GM23338 (cell line): ENCODE results near the gene CNOT10. TPM values are rescaled to one million over a fixed set of nuclear protein-coding genes. Genes with fewer than 3 reads are reported as not detected.
"Not testable (repeated sequence)": the region's sequence is repeated elsewhere in the genome, so short reads cannot be mapped to it uniquely, and the experiment has no call there.

Source experiments
- ATAC-seq: fragments of 200-7000 bp; cut with Tn5 transposase; 3 replicates; pipeline ENCODE4 v1.9.1; 2020
- DNase-seq: peaks from one replicate; pipeline ENCODE4 v3.0.0-alpha.2; 2015; ENCODE audit warnings: low spot score
- H2AFZ ChIP-seq: fragments of 200-600 bp; sonication (generic); 2 replicates; pipeline ENCODE4 v1.8.0; 2016; ENCODE audit warnings: antibody characterized with exemption, mild to moderate bottlenecking, moderate library complexity
- H3F3A ChIP-seq: fragments of 200-600 bp; sonication (generic); replicated peaks from 2 replicates; pipeline ENCODE4 v1.8.0; 2017; ENCODE audit warnings: antibody characterized with exemption, mixed run types, low read depth
- H3K27ac ChIP-seq: fragments of 200-600 bp; sonication (generic); 2 replicates; pipeline ENCODE4 v1.6.1; 2016; ENCODE audit warnings: low read depth
- H3K27me3 ChIP-seq: fragments of 200-600 bp; sonication (generic); 2 replicates; pipeline ENCODE4 v1.8.0; 2016; ENCODE audit warnings: mild to moderate bottlenecking, mixed run types, moderate library complexity; ENCODE audit not compliant: insufficient read depth
- H3K36me3 ChIP-seq: fragments of 200-600 bp; sonication (generic); 2 replicates; pipeline ENCODE4 v1.8.0; 2016; ENCODE audit warnings: mild to moderate bottlenecking; ENCODE audit not compliant: insufficient read depth
- H3K4me1 ChIP-seq: fragments of 200-600 bp; sonication (generic); 2 replicates; pipeline ENCODE4 v1.8.0; 2016; ENCODE audit warnings: mild to moderate bottlenecking, moderate library complexity; ENCODE audit not compliant: insufficient read depth
- H3K4me2 ChIP-seq: fragments of 200-600 bp; sonication (generic); 2 replicates; pipeline ENCODE4 v1.7.1; 2017; ENCODE audit warnings: mixed run types
- H3K4me3 ChIP-seq: fragments of 200-600 bp; sonication (generic); 2 replicates; pipeline ENCODE4 v1.6.1; 2016; ENCODE audit warnings: mixed run types
- H3K79me2 ChIP-seq: fragments of 200-600 bp; sonication (generic); replicated peaks from 2 replicates; pipeline ENCODE4 v1.8.0; 2017; ENCODE audit warnings: mild to moderate bottlenecking; ENCODE audit not compliant: insufficient read depth
- H3K9me2 ChIP-seq: fragments of 200-600 bp; sonication (generic); 2 replicates; pipeline ENCODE4 v1.8.0; 2017; ENCODE audit not compliant: insufficient read depth
- H4K20me1 ChIP-seq: fragments of 200-600 bp; sonication (generic); replicated peaks from 2 replicates; pipeline ENCODE4 v1.8.0; 2017; ENCODE audit warnings: mild to moderate bottlenecking; ENCODE audit not compliant: insufficient read depth
- H3K27ac Mint-ChIP-seq: 2 replicates; pipeline ENCODE4 v1.8.0; 2020; ENCODE audit warnings: inconsistent platforms, mild to moderate bottlenecking, moderate library complexity, mixed read lengths
- H3K27me3 Mint-ChIP-seq: 3 replicates; pipeline ENCODE4 v1.8.0; 2022; ENCODE audit warnings: low read depth, mild to moderate bottlenecking, moderate library complexity, mixed read lengths, inconsistent platforms; ENCODE audit not compliant: insufficient read depth, poor library complexity
- H3K36me3 Mint-ChIP-seq: 3 replicates; pipeline ENCODE4 v1.8.0; 2021; ENCODE audit warnings: low read depth, mild to moderate bottlenecking, inconsistent platforms, moderate library complexity, mixed read lengths
- H3K4me1 Mint-ChIP-seq: 3 replicates; pipeline ENCODE4 v1.8.0; 2020; ENCODE audit warnings: mild to moderate bottlenecking, inconsistent platforms, mixed read lengths
- H3K4me3 Mint-ChIP-seq: 3 replicates; pipeline ENCODE4 v1.8.0; 2021; ENCODE audit warnings: moderate library complexity, mild to moderate bottlenecking, inconsistent platforms, mixed read lengths
- H3K9me3 Mint-ChIP-seq: 3 replicates; pipeline ENCODE4 v1.8.0; 2020; ENCODE audit warnings: moderate library complexity, mild to moderate bottlenecking, inconsistent platforms, mixed read lengths
- POLR2AphosphoS5 ChIP-seq: IDR thresholded peaks from 2 replicates; pipeline ENCODE4 v1.6.1; 2016; ENCODE audit warnings: antibody characterized with exemption, low read depth
- STAT1 ChIP-seq: IDR thresholded peaks from one replicate; pipeline ENCODE4 v1.6.1; 2016; ENCODE audit warnings: antibody characterized with exemption; ENCODE audit not compliant: unreplicated experiment
- polyA plus RNA-seq: library from polyadenylated mRNA; unstranded; fragments of >200 nt; fragmentation: Nextera tagmentation; extraction: Ambion mirVana; gene quantifications from 2 replicates; pipeline ENCODE4 v1.2.1, GENCODE V29; 2016
- total RNA-seq: library from RNA; depleted of rRNA; stranded (reverse); fragments of >200 nt; shearing (Covaris generic); gene quantifications from 2 replicates; pipeline ENCODE4 v1.2.3, GENCODE V29; 2014
- TF ChIP-seq, protein P1 (sequence below): fragments of 250-450 bp; sonication (Bioruptor Pico); IDR thresholded peaks from 2 replicates; pipeline ENCODE4 v1.5.0; 2020; ENCODE audit warnings: mild to moderate bottlenecking, moderate library complexity
- TF ChIP-seq, protein P2 (sequence below): IDR thresholded peaks from 2 replicates; pipeline ENCODE4 v1.6.1; 2016; ENCODE audit warnings: antibody characterized with exemption

CNOT10 gene
- total and polyA plus RNA-seq, 2 experiments from 2014 or later = 27.2 to 46.9 TPM

DNA sequence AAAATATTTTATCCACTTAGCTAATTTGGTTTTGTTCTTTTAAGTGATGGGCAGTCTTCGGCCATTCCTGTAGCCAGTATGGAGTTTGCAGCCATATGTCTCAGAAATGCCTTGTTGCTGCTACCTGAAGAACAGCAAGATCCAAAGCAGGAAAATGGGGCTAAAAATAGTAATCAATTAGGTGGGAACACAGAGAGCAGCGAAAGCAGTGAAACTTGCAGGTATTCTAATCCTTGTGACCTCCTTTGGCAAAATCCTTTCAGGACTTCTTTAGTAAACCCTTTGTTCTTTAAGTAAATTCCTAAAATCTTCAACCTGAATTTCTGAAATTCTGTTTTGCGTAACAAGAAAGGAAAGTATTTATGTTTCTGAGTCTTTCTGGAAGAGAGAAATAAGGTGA, 49.8 kb downstream of the CNOT10 start (continued):
- TF ChIP-seq, protein P1, sequence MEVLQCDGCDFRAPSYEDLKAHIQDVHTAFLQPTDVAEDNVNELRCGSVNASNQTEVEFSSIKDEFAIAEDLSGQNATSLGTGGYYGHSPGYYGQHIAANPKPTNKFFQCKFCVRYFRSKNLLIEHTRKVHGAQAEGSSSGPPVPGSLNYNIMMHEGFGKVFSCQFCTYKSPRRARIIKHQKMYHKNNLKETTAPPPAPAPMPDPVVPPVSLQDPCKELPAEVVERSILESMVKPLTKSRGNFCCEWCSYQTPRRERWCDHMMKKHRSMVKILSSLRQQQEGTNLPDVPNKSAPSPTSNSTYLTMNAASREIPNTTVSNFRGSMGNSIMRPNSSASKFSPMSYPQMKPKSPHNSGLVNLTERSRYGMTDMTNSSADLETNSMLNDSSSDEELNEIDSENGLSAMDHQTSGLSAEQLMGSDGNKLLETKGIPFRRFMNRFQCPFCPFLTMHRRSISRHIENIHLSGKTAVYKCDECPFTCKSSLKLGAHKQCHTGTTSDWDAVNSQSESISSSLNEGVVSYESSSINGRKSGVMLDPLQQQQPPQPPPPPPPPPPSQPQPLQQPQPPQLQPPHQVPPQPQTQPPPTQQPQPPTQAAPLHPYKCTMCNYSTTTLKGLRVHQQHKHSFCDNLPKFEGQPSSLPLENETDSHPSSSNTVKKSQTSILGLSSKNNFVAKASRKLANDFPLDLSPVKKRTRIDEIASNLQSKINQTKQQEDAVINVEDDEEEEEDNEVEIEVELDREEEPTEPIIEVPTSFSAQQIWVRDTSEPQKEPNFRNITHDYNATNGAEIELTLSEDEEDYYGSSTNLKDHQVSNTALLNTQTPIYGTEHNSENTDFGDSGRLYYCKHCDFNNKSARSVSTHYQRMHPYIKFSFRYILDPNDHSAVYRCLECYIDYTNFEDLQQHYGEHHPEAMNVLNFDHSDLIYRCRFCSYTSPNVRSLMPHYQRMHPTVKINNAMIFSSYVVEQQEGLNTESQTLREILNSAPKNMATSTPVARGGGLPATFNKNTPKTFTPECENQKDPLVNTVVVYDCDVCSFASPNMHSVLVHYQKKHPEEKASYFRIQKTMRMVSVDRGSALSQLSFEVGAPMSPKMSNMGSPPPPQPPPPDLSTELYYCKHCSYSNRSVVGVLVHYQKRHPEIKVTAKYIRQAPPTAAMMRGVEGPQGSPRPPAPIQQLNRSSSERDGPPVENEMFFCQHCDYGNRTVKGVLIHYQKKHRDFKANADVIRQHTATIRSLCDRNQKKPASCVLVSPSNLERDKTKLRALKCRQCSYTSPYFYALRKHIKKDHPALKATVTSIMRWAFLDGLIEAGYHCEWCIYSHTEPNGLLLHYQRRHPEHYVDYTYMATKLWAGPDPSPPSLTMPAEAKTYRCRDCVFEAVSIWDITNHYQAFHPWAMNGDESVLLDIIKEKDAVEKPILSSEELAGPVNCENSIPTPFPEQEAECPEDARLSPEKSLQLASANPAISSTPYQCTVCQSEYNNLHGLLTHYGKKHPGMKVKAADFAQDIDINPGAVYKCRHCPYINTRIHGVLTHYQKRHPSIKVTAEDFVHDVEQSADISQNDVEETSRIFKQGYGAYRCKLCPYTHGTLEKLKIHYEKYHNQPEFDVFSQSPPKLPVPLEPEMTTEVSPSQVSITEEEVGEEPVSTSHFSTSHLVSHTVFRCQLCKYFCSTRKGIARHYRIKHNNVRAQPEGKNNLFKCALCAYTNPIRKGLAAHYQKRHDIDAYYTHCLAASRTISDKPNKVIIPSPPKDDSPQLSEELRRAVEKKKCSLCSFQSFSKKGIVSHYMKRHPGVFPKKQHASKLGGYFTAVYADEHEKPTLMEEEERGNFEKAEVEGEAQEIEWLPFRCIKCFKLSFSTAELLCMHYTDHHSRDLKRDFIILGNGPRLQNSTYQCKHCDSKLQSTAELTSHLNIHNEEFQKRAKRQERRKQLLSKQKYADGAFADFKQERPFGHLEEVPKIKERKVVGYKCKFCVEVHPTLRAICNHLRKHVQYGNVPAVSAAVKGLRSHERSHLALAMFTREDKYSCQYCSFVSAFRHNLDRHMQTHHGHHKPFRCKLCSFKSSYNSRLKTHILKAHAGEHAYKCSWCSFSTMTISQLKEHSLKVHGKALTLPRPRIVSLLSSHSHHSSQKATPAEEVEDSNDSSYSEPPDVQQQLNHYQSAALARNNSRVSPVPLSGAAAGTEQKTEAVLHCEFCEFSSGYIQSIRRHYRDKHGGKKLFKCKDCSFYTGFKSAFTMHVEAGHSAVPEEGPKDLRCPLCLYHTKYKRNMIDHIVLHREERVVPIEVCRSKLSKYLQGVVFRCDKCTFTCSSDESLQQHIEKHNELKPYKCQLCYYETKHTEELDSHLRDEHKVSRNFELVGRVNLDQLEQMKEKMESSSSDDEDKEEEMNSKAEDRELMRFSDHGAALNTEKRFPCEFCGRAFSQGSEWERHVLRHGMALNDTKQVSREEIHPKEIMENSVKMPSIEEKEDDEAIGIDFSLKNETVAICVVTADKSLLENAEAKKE = no peak

DNA sequence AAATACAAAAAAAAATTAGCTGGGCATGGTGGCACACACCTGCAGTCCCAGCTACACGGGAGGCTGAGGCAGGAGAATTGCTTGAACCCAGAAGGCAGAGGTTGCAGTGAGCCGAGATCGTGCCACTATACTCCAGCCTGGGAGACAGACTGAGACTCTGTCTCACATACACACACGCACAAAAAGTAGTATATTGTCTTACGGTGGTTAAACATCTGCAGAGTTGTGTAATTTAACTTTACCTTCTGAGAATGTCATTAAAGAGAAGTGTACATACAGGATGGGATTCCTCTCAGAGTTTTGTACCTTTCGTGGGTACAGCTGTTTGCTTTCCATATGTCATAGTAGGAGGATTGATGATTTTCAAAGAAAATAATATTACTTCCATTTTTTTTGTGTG, 58.5 kb downstream of the CNOT10 start:
- H3K9me3 Mint-ChIP-seq, H3K79me2 ChIP-seq, H4K20me1 ChIP-seq, H3K4me2 ChIP-seq, H3K27me3 Mint-ChIP-seq, H3K4me1 ChIP-seq, H3K27me3 ChIP-seq, H3K27ac Mint-ChIP-seq, H3K27ac ChIP-seq, H3F3A ChIP-seq, H3K4me3 ChIP-seq, ATAC-seq, H2AFZ ChIP-seq, DNase-seq, H3K9me2 ChIP-seq, H3K4me3 Mint-ChIP-seq, H3K4me1 Mint-ChIP-seq: not testable (repeated sequence)
- peaks cover 17% of the 10 kb centered on the region for H3K36me3 ChIP-seq
- peaks cover 65% of the 10 kb centered on the region for H3K36me3 Mint-ChIP-seq

DNA sequence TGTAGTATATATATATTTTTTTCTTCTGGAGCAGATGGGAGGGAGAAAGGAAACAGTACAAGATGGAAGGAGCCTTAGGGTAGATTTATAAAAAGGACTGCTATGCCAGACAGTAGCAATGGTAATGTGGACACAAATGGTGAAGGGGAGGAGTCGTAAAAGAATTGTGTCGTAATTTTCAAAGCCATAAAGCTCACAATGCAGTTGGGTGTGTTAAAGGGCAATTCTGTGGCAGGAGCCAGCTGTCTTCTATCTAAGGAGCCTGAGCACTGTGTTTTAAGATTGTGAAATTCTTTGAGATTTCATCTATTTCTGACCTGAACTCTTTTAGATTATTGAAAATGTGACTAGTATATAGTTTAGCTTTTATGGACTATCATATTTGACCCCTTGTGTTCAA, 58.9 kb downstream of the CNOT10 start:
- H3K27me3 ChIP-seq = no peaks in the 10 kb centered on the region
- Mint-ChIP-seq H3K36me3 (peaks cover 60% of the 10 kb centered on the region), H3K9me3 (peaks cover 9% of the 10 kb centered on the region; the same call in 2 of the 3 replicates), H3K27me3 (peaks cover 4% of the 10 kb centered on the region), H3K4me1 (no peaks in the 10 kb centered on the region), H3K27ac (no peak overlapping the region), H3K4me3 (no peak overlapping the region)
- ATAC-seq (no peak), DNase-seq (no peak)
- H4K20me1 ChIP-seq = 0 out of 2 replicates have a peak, but pooled peaks cover 2% of the 10 kb centered on the region
- no peak overlapping the region for H3K27ac ChIP-seq
- H3K4me2 ChIP-seq = no peak overlapping the region
- H3K79me2 ChIP-seq = no peaks in the 10 kb centered on the region
- H3K4me1 ChIP-seq = no peaks in the 10 kb centered on the region
- no peaks in the 10 kb centered on the region for H3F3A ChIP-seq
- H3K9me2 ChIP-seq = no peaks in the 10 kb centered on the region
- H3K4me3 ChIP-seq = no peak overlapping the region
- no peak overlapping the region for H2AFZ ChIP-seq
- H3K36me3 ChIP-seq = peaks cover 17% of the 10 kb centered on the region
- TF ChIP-seq, protein P1 = no peak
- no peak for TF ChIP-seq POLR2AphosphoS5
- TF ChIP-seq STAT1 = no peak
- TF ChIP-seq, protein P2, sequence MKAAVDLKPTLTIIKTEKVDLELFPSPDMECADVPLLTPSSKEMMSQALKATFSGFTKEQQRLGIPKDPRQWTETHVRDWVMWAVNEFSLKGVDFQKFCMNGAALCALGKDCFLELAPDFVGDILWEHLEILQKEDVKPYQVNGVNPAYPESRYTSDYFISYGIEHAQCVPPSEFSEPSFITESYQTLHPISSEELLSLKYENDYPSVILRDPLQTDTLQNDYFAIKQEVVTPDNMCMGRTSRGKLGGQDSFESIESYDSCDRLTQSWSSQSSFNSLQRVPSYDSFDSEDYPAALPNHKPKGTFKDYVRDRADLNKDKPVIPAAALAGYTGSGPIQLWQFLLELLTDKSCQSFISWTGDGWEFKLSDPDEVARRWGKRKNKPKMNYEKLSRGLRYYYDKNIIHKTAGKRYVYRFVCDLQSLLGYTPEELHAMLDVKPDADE = no peak
